Mammary epithelial cell (primary cell): ENCODE data around the gene CNEP1R1.

ENCODE experiments used
- EZH2 ChIP-seq: IDR thresholded peaks from 2 replicates; pipeline ENCODE4 v1.6.1; 2012; ENCODE audit warnings: low read length, inconsistent platforms, borderline replicate concordance
- TF ChIP-seq, protein P1 (sequence below), 2 donors: IDR thresholded peaks in 1 of 2; conservative IDR thresholded peaks in 1 of 2; 2 replicates each; pipeline ENCODE4 v1.5.1; 2011 to 2012; ENCODE audit warnings: inconsistent platforms in 2 of 2, low read length in 2 of 2, mild to moderate bottlenecking in 2 of 2, control low read depth in 1 of 2, low read depth in 1 of 2; ENCODE audit not compliant: insufficient read depth in 1 of 2; ENCODE audit errors: extremely low read depth in 1 of 2

DNA sequence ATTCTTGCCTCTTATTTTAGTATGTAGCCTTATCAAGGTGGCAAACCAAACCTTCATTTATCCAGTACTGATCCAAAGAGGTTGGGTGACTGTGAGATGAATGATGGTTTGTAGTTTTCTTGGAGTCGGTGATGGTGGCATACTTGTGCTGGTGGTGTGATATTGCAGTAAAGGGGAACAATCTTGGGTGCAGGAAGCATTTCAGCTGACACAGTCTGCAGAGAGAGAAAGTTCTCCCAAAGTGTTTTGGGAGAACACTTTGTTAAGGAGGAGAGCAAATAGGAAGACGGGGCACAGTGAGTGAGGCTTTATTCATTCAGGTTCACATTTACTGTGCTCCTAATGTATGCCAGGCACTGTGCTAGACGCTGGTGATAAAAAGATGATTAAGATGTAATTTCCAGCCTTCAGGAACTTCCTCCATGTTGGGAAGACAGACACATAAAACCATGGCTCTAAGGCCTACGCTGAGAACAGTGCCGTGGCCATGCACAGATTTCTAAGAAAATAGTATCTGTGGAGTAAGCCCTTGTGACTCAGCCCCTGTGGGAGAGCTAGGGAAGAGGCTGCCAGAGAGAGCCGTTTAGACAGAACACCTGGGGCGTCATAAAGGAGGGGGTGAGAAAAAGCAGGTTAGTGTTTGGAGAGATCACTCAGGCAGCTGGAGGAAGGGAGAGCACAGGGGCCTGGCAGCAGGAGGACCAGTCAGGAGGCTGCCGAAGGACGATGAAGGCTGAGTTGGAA is 54.5 kb downstream of the CNEP1R1 start:
- TF ChIP-seq, protein P1, sequence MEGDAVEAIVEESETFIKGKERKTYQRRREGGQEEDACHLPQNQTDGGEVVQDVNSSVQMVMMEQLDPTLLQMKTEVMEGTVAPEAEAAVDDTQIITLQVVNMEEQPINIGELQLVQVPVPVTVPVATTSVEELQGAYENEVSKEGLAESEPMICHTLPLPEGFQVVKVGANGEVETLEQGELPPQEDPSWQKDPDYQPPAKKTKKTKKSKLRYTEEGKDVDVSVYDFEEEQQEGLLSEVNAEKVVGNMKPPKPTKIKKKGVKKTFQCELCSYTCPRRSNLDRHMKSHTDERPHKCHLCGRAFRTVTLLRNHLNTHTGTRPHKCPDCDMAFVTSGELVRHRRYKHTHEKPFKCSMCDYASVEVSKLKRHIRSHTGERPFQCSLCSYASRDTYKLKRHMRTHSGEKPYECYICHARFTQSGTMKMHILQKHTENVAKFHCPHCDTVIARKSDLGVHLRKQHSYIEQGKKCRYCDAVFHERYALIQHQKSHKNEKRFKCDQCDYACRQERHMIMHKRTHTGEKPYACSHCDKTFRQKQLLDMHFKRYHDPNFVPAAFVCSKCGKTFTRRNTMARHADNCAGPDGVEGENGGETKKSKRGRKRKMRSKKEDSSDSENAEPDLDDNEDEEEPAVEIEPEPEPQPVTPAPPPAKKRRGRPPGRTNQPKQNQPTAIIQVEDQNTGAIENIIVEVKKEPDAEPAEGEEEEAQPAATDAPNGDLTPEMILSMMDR (conservative IDR thresholded peaks at IDR 0.05 in 1 of 2, IDR thresholded peaks at IDR 0.05 in 1 of 2; ENCODE audit: extremely low read depth in 1 of 2, insufficient read depth in 1 of 2, low read depth in 1 of 2, low read length in 2 of 2): no peak
- TF ChIP-seq EZH2: no peak
